Tibial nerve (tissue), 3 donors: ENCODE results near the gene CDH13.

Experiments
- POLR2A ChIP-seq, 2 donors: fragments of 450-650 bp; IDR thresholded peaks; one replicate each; pipeline ENCODE4 v1.6.1; 2017; ENCODE audit warnings: antibody characterized with exemption in 2 of 2, mild to moderate bottlenecking in 2 of 2, moderate library complexity in 2 of 2
- TF ChIP-seq, protein P1 (sequence below), 5 experiments: fragments of 200-600 bp in 3 of 5; fragments of 450-650 bp in 2 of 5; sonication (generic) in 3 of 5; IDR thresholded peaks; one replicate each; pipeline ENCODE4 v1.5.1; 2016 to 2019; ENCODE audit warnings: antibody characterized with exemption in 5 of 5, mild to moderate bottlenecking in 3 of 5, moderate library complexity in 2 of 5

DNA sequence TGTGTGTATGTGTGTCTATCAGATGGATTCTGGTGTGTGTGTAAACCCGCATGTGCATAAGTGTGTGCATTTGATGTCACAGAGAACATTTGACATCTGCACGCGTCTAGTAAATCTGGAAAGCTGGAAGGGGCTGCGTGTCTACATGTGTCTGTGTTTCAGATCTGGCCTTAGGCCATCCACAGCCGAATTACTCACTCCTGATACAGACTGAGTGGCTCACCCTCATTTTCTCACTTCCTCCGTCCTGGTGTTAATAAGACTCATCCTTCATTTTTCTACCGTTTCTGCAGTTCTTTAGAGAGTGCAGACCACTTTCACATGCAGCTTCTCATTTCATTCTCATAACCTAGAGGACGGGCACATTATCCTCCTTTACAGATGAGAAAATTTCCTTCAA, 491.6 kb downstream of the CDH13 start:
- TF ChIP-seq POLR2A (IDR thresholded peaks at IDR 0.05) = no peak
- TF ChIP-seq, protein P1, sequence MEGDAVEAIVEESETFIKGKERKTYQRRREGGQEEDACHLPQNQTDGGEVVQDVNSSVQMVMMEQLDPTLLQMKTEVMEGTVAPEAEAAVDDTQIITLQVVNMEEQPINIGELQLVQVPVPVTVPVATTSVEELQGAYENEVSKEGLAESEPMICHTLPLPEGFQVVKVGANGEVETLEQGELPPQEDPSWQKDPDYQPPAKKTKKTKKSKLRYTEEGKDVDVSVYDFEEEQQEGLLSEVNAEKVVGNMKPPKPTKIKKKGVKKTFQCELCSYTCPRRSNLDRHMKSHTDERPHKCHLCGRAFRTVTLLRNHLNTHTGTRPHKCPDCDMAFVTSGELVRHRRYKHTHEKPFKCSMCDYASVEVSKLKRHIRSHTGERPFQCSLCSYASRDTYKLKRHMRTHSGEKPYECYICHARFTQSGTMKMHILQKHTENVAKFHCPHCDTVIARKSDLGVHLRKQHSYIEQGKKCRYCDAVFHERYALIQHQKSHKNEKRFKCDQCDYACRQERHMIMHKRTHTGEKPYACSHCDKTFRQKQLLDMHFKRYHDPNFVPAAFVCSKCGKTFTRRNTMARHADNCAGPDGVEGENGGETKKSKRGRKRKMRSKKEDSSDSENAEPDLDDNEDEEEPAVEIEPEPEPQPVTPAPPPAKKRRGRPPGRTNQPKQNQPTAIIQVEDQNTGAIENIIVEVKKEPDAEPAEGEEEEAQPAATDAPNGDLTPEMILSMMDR (IDR thresholded peaks at IDR 0.05) = no peak
